Hippocampal formation (tissue), 2 donors: ENCODE data around the gene TGFBR3.

ENCODE experiments used
- DNase-seq, 2 donors: peaks; one replicate each; lab custom pipeline; 2025; lab: John Stamatoyannopoulos, UW

Gene TGFBR3

GRCh38 chr1:91732291-91733107 lies 153.5 kb downstream of the TGFBR3 start:
- DNase-seq: no peak

DNA sequence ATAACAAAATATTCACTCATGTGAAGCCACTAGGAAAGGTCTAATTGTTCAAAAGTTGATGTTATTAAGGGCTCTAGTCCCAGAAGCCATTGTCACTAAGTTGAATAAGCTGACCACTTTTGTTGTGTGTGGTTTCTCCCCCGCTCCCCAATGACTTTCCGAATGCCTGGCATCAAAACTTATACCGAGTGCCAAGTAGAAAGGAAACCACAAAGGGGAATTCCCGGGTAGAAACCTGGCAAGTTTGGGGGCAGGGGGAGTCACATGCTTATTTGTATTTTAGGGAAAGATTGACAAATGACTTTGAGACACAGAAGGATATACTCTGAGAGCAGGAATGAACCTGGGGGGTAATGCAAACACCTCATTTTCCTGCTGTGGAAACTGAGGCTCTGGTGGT lies 154.1 kb downstream of the TGFBR3 start:
- DNase-seq: no peak

DNA sequence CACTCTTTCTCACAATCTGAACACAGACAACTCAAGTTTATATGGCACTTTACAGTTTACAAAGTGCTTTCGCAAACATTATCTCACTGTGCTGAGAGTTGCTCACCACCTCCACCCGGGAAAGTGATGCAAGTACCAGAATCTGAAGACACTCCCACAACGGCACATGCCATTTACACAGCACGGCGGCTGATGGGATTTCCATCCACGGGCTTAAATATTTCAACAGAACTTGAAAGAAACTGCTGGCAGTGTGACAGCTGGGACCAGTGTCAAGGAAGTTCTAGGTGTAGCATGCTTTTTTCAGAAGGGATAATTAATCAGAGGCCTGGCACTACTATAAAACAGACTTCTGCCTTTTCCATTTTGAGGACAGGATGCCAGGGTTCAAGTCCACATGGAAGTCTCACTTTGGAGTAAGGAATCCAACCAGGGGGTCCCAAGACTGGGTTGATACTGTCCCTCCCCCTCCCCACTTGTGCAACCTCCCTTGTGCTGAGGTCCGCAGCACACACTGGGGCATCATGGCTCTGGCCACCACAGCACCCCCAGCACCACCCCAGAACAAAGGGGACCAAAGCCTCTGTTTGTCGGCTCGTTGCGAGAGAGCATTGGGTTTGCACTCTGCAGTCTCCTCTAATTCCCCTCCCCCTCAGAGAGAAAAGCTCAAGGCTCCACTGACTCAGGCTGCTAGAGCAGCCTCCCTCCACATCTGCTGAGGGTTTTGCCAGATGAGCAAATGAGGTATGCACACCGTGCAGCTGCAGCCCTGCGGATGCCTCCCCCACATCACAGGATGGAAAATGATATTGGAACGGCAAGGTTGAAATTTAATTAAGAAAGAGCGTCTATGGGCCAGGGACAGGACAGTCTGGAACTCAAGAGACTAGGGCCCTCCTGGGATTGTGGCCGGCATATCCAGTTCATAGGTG lies 154.9 kb downstream of the TGFBR3 start:
- no peak for DNase-seq

DNA sequence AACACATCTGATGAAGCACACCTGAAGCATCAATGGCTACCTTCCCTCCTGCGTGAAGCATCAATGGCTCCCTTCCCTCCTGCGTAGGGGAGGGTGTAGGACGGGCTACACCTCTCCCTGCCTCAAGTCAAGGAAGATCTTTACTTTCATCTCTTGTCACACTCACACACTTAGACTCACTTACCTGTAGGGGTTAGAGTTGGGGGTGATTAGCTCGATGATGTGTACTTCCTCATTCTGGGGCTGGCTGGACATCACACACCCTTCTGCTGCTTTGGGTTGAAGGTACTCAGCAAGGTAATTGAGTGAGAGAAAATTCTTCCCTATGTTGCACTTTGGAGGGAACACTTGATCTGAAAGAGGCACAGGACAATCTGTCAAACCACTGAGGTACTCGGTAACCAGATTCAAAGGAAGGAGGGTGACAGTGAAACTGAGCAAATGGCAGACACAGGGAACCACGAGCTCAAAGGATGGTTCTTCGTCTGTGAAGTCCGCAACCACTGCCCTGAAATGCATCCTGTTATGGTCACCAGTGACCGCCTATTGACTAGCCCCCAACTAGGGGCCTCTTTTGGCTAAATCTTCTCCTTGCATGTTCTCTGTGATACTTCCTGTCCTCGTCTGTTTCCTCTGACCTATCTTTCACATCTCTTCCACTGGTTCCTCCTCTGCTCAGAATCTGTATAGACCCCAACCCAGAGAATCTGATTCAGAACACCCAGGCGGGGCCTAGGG lies 156.2 kb downstream of the TGFBR3 start:
- DNase-seq: no peak

DNA sequence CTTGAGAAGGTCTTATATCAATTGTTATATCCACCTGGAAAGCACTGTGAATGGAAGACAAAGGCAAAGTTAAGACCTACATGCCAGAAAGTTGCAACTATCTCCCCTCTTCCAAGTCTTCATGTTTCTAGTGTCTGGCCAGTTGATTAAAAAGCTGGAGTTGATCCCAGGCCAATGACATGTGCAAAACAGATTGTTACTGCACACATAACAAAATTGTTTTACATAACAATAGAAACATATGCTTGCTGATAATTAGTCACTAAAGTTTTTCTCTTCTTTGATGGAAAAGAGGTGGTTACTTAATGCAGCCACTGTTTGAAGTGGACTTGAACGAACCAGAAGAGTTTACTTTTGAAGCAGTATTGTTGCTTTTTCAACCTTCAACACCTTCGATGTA lies 158.2 kb downstream of the TGFBR3 start:
- no peak for DNase-seq

- no peak for DNase-seq
Measured at GRCh38 chr1:91725989-91726721, 159.8 kb downstream of the TGFBR3 start.

DNA sequence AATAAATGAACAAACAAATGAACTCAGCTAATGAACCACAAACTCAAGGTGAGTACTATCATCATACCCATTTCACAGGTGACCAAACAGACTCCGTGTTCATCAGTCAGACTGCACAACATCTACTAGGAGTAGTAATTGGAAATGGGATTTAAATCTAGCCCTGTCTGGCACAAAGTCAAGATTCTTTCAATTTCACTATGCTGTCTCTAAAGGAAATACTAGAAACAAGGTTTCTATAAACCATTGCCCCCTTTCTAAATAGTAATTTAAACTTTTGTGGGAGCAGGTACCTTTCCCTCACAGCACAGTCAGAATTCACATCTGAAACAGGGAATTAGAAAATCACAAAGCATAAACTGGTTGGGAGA lies 160.3 kb downstream of the TGFBR3 start:
- no peak for DNase-seq

- DNase-seq: no peak
Measured at GRCh38 chr1:91724644-91725043, 161.3 kb downstream of the TGFBR3 start.

DNA sequence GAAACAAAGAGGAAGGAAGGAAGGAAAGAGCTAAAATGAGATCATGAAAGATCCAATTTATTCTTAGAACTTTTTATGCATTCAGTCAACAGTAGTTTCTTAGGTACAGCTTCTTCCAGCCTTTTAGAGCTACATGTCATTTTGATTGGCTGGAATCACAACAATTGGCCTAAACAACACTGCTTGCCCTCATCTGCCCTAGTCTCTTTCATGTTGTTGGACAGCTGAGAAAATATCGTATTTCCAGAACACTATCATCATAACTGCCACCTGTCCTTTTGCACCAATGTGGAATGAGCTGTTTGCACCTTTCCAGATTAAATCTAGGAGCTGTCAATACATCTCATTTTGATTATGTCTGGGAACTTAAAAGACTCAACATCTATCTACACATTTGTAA lies 161.7 kb downstream of the TGFBR3 start:
- no peak for DNase-seq

DNA sequence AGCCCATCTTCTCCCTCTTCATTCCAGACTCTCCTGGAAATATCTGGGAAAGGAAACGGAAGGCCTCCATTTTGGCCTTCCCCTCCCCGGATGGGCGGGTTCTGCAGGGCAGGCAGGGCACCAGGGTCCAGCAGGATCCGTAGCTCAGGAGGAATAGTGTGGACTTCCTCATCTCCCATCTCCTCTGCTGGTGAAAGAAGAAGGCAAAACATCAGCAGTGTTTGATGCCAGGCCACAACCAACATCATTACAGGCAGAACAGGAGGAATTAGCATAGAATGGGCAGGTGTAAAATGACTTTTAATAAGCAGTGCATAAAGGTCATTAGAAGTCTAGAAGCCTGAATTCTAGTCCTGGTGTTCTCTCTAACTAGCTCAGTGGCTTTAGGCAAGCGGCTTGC lies 165.9 kb downstream of the TGFBR3 start:
- DNase-seq: no peak

DNA sequence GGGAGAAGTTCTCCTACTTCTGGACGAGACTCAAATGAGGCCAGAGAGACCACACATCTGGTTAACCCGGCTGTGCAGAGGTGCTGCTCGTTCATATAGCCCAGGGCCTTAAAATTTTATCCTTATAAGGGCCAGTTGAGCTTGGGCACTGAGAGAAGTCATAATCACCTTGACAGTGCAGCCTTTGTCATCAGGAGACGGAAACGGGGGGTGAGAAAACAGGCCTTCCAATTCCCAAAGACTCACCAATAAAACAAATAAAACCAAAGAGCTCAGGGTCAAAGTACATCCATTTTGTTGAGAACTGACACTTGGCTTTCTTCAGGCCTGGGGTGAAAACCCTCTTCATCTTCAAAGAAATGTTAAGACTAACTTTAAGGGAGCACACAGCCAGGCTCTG lies 167.1 kb downstream of the TGFBR3 start:
- no peak for DNase-seq

DNA sequence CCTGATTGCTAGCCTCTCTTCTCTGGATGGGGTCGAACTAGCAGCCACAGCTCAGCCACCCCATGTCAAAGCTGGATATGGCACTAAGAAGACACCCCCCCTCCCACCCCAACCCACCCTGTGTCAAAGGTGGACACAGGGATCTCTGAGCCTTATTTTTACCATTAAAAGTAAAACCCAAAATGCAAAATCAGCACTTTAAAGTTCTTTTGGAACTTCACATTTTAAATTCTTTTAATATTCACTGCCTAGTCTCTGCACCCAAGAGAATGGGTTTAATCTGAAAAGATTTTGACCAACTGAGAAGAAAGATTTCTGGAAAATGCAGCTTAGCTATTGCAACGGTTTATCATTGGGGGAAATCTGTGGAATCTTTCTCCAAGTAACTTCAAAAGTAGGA lies 167.6 kb downstream of the TGFBR3 start:
- no peak for DNase-seq

DNA sequence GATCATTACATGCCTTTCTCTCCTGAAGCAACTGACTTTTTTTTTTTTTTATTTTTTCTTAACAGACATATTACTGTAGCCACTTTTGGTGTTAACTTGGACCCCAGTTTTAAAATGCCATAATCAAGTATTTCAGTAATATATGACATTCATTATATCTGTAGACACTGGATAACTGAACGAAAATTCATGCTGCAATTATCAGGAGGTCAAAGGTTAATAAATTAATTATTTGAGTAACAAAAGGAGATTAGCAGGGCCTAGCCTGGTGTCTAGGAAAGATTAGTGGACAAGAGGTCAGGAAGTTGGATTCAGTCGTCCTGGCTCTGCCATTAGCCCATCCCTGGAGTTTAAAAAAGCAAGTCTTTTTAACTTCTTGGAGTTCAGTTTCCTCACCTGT lies 168.1 kb downstream of the TGFBR3 start:
- no peak for DNase-seq

DNA sequence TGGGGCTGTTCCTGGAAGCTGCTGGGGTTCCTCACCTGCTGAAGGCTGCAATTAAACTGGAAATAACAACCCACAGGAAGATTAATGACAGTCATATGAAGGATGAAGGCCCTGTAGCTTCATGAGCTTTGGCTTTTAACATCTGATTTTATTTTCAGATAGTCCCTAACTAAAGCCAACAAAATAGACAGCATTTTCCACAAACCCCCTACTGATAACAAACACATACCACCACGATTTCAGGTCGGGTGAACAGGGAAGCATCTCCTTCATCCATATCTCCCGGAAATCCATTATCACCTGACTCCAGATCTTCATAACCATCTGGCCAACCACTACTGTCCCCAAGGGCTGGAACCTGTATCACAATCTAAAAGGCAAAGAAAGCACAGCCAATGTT lies 169.6 kb downstream of the TGFBR3 start:
- DNase-seq: no peak

- DNase-seq: no peak
Measured at GRCh38 chr1:91715416-91716000, 170.4 kb downstream of the TGFBR3 start.

DNA sequence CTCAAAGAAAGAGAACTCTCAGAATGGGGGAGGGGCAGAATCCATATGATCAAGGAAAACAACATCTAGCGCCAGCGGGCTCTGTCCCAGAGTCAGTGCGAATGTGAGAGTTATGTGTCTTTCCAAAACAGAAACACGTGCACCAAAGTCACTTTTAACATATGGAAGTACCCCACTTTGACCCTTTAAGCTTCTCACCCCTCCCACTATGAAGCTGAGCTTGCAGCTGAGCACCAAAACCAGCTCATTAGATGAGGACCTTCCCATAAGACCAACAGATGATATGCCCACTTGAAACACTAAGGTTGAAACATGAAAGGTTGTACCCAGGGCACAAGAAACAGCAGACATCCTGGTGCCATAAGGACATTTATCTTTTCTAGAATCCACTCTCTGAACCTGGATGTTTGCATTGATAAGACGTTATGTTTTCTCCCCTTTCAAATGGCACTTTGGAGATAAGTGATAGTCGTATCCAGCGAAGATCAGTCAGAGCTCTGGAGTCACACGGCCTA lies 171.0 kb downstream of the TGFBR3 start:
- DNase-seq: no peak

DNA sequence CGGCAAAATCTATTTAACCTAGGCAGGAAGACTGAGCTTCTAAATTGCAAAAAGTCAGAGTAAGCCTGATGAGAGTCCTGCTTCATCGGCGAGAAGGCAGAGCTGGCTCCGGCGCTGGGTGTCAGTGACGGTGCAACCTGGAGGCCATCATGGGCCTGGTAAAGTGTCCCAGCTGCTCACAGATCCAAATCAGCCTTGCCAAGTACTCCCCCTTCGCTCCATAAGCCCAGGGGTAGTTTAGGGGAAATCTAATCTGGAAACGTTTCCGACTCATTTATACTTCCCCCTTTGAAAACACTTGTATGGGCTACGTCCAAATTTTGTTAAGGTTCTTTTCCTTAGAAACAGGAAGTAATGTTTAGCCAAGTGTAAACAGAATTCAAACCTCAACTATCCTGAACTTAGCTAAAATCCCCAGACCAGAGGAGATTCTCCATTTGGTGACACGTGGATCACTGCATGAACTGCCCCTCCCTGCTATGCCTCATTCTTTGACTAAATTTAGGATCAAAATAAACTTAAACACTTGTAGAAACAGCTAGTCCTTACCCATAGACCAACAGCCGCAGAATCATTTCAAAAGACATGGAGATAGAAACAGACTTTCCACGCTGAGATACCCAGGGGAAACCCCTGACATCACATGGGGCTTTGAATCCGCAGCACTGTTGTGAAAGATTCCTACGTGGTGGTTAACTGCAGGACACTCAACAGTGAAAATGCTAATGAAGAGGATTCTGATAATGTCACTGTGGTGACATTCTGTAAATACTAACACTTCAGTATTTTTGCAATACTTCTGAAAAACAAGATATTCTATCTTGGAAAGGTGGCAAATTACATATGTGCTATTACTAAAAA lies 172.7 kb downstream of the TGFBR3 start:
- no peak for DNase-seq

DNA sequence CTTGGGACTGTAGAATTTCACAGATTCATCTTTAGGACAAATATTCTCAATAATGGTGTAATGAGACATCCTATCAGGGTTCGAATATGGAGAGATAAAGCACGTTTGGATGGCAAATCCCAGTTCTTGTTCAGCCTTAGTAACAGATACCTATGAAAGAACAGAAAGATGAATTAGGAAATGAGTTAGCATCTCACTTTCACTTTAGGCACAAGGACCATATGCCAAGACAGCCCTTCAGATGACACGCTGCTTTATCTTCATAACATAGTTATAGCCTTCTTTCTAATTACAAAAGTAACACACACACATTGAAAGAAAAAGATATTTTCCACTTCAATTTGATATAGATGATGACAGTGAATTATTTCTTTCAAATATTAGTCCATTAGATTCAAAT lies 173.6 kb downstream of the TGFBR3 start:
- no peak for DNase-seq

DNA sequence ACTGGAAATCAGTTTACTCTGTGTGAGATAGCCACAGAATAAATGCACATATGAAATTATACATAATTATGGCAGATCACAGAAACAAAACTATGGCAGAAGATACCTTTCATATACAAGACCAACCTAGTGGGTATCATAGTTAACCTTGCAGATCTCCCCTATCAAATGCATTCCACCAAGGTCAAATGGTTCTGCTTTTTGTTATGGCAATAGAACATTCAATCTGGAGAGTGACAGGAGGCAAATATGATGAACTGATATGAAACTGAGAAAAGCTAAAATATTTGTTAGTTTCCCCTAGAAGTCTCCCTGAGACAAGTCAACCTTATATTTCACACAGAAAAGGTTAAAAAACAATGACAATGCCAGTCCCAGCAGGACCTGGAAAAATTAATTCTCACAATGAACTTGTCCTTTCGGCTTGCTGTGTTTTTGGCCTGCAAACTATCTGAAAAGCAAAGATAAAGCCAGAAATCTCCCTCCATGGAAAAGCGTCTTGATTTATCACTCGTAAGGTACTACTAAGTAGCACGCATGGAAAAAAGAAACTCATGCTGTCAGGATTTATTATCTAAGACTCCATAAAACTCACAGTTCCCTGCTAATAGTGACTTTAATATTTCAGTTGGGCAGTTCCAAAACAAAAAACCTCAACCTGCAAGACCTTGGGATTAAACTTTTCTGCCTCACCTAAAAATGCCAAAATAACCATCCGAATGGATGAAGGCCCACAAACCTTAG lies 174.3 kb downstream of the TGFBR3 start:
- no peak for DNase-seq
